NCI-H345 treated with DMSO at 0.1 percent for 48 hours (cell line): Measurements from ENCODE around the gene FIBCD1.
A peak's percentile ranks its signal among the peaks of the same experiment; 100 is the strongest.

Experiments
- DNase-seq: peaks from one replicate; lab custom pipeline; 2025; ENCODE audit not compliant: unreplicated experiment; lab: John Stamatoyannopoulos, UW

The FIBCD1 gene

GRCh38 chr9:130884111-130884531, 54.9 kb downstream of the FIBCD1 start:
- DNase-seq: no peak

GRCh38 chr9:130883479-130883878, 55.6 kb downstream of the FIBCD1 start:
- no peak for DNase-seq

- no peak for DNase-seq
Measured at GRCh38 chr9:130882696-130883225, 56.3 kb downstream of the FIBCD1 start.

- DNase-seq: no peak
Measured at GRCh38 chr9:130881516-130881915, 57.5 kb downstream of the FIBCD1 start.

- DNase-seq: no peak
Measured at GRCh38 chr9:130880599-130881220, 58.3 kb downstream of the FIBCD1 start.

GRCh38 chr9:130879863-130880411, 59.1 kb downstream of the FIBCD1 start:
- DNase-seq: no peak

- no peak for DNase-seq
Measured at GRCh38 chr9:130878295-130878694, 60.8 kb downstream of the FIBCD1 start.

- no peak for DNase-seq
Measured at GRCh38 chr9:130877300-130877699, 61.7 kb downstream of the FIBCD1 start.

- no peak for DNase-seq
Measured at GRCh38 chr9:130874783-130875182, 64.3 kb downstream of the FIBCD1 start.

- no peak for DNase-seq
Measured at GRCh38 chr9:130873966-130874365, 65.1 kb downstream of the FIBCD1 start.

GRCh38 chr9:130872912-130873503, 66.0 kb downstream of the FIBCD1 start:
- no peak for DNase-seq

GRCh38 chr9:130872508-130872907, 66.5 kb downstream of the FIBCD1 start:
- DNase-seq: no peak

- no peak for DNase-seq
Measured at GRCh38 chr9:130872093-130872492, 67.0 kb downstream of the FIBCD1 start.

- DNase-seq: no peak
Measured at GRCh38 chr9:130871395-130872062, 67.5 kb downstream of the FIBCD1 start.

- DNase-seq: no peak
Measured at GRCh38 chr9:130870491-130871381, 68.3 kb downstream of the FIBCD1 start.

GRCh38 chr9:130869250-130869649, 69.8 kb downstream of the FIBCD1 start:
- DNase-seq: no peak

GRCh38 chr9:130868230-130868629, 70.8 kb downstream of the FIBCD1 start:
- no peak for DNase-seq

- no peak for DNase-seq
Measured at GRCh38 chr9:130867556-130867955, 71.5 kb downstream of the FIBCD1 start.

- peak; percentile 49 for DNase-seq
Measured at GRCh38 chr9:130866474-130866965, 72.5 kb downstream of the FIBCD1 start.

GRCh38 chr9:130865921-130866320, 73.1 kb downstream of the FIBCD1 start:
- no peak for DNase-seq

GRCh38 chr9:130864541-130864940, 74.5 kb downstream of the FIBCD1 start:
- no peak for DNase-seq
